ENCODE data around the gene GABBR2.

GRCh38 chr9:98370976-98371315 is 337.8 kb downstream of the GABBR2 start:
- TF ChIP-seq CTCF (conservative IDR thresholded peaks at IDR 0.05; ENCODE audit: low read depth in 2 of 2) = no peak
- TF ChIP-seq EZH2 (IDR thresholded peaks at IDR 0.05; ENCODE audit: low read depth, unreplicated experiment) = no peak

All from GM23338 (cell line).